Endothelial cell of umbilical vein (primary cell): ENCODE results near the gene LAMC3. TPM values are rescaled to one million over a fixed set of nuclear protein-coding genes. Genes with fewer than 3 reads are reported as not detected.

ENCODE experiments used
- BruUV-seq: library from RNA; stranded (reverse); fragments of 400-500 nt; replicated peaks from 2 replicates; lab custom pipeline; 2021; lab: Mats Ljungman, UMichigan
- CTCF ChIA-PET: fragments of 300-600, 350-600 bp; sonication (Branson Sonifier 250); formaldehyde crosslinking; loops from one replicate; lab custom pipeline; 2021; ENCODE audit warnings: antibody characterized with exemption, inconsistent platforms; lab: Charles Lee
- POLR2A ChIA-PET: fragments of 300-600, 350-600 bp; sonication (Branson Sonifier 250); formaldehyde crosslinking; loops from one replicate; lab custom pipeline; 2021; ENCODE audit warnings: antibody characterized with exemption, inconsistent platforms; lab: Charles Lee
- DNase-seq: peaks from one replicate; pipeline ENCODE4 v3.0.0-alpha.2; 2011; ENCODE audit warnings: low read depth, low spot score
- FAIRE-seq: peaks from 2 replicates; lab custom pipeline; 2011; peaks lifted over from hg19 to GRCh38; lab: Jason Lieb, UNC
- H2AFZ ChIP-seq: 2 replicates; pipeline ENCODE4 v1.6.0; 2012; ENCODE audit warnings: low read depth, low read length, control low read depth, inconsistent platforms
- H3K27ac ChIP-seq: 2 replicates; pipeline ENCODE4 v1.5.1; 2011; ENCODE audit warnings: low read depth, mild to moderate bottlenecking, control low read depth, low read length, moderate library complexity; ENCODE audit not compliant: insufficient read depth
- H3K27me3 ChIP-seq, 2 experiments: 2 replicates each; pipeline versions ENCODE4 v1.6.0 to v1.6.1; 2011; ENCODE audit warnings: low read length in 2 of 2, mixed read lengths in 1 of 2; ENCODE audit not compliant: control insufficient read depth in 2 of 2, insufficient read depth in 2 of 2
- H3K36me3 ChIP-seq, 2 experiments: 2 replicates in 1 of 2; 3 replicates in 1 of 2; pipeline ENCODE4 v1.5.1; 2011; ENCODE audit warnings: low read length in 2 of 2, mild to moderate bottlenecking in 1 of 2, moderate library complexity in 1 of 2; ENCODE audit not compliant: control insufficient read depth in 2 of 2, insufficient read depth in 2 of 2; ENCODE audit errors: extremely low read depth in 1 of 2
- H3K4me1 ChIP-seq: 3 replicates; pipeline ENCODE4 v1.5.1; 2011; ENCODE audit warnings: mild to moderate bottlenecking, low read length; ENCODE audit not compliant: control insufficient read depth, insufficient read depth; ENCODE audit errors: extremely low read depth
- H3K4me2 ChIP-seq: 2 replicates; pipeline ENCODE4 v1.6.1; 2011; ENCODE audit warnings: low read length, control low read depth, mixed read lengths; ENCODE audit not compliant: insufficient read depth
- H3K4me3 ChIP-seq, 3 experiments: fragments of 200-600 bp in 1 of 3; sonication (generic), shearing (Covaris generic) in 1 of 3; replicated peaks in 1 of 3; 2 replicates each; pipeline ENCODE4 v1.5.1; 2011 to 2016; ENCODE audit warnings: control low read depth in 3 of 3, low read length in 3 of 3, mild to moderate bottlenecking in 2 of 3, inconsistent platforms in 1 of 3, low read depth in 1 of 3, moderate library complexity in 1 of 3; ENCODE audit not compliant: insufficient read depth in 1 of 3
- H3K79me2 ChIP-seq: 2 replicates; pipeline ENCODE4 v1.6.0; 2012; ENCODE audit warnings: low read length, inconsistent platforms; ENCODE audit not compliant: control insufficient read depth, insufficient read depth
- H3K9ac ChIP-seq: replicated peaks from 2 replicates; pipeline ENCODE3; 2011; ENCODE audit warnings: low read length, control low read depth; ENCODE audit not compliant: insufficient read depth; ENCODE audit errors: extremely low read depth
- H3K9me1 ChIP-seq: replicated peaks from 3 replicates; pipeline ENCODE4 v1.6.0; 2011; ENCODE audit warnings: mild to moderate bottlenecking, low read length; ENCODE audit not compliant: control insufficient read depth, insufficient read depth; ENCODE audit errors: extremely low read depth
- H3K9me3 ChIP-seq: replicated peaks from 2 replicates; pipeline ENCODE4 v1.5.1; 2012; ENCODE audit warnings: low read length, inconsistent platforms; ENCODE audit not compliant: control insufficient read depth, insufficient read depth
- H4K20me1 ChIP-seq: replicated peaks from 2 replicates; pipeline ENCODE3; 2011; ENCODE audit warnings: mild to moderate bottlenecking, low read length; ENCODE audit not compliant: control insufficient read depth, insufficient read depth; ENCODE audit errors: extremely low read depth
- CTCF ChIP-seq, 2 donors: IDR thresholded peaks; 1 replicate in 1 of 2; 2 replicates in 1 of 2; pipeline ENCODE4 v1.5.1; 2011; ENCODE audit warnings: low read length in 2 of 2, mild to moderate bottlenecking in 2 of 2, moderate library complexity in 2 of 2, control low read depth in 1 of 2, inconsistent platforms in 1 of 2, low read depth in 1 of 2; ENCODE audit not compliant: insufficient read depth in 1 of 2; ENCODE audit errors: extremely low read depth in 1 of 2
- FOS ChIP-seq: IDR thresholded peaks from 2 replicates; pipeline ENCODE4 v1.6.1; 2011; ENCODE audit warnings: mild to moderate bottlenecking, low read length, moderate library complexity, borderline replicate concordance; ENCODE audit not compliant: insufficient read depth
- GATA2 ChIP-seq: IDR thresholded peaks from 2 replicates; pipeline ENCODE4 v1.7.0; 2011; ENCODE audit warnings: low read depth, mild to moderate bottlenecking, moderate library complexity, mixed read lengths, low read length; ENCODE audit not compliant: insufficient read length, insufficient read depth
- JUN ChIP-seq: IDR thresholded peaks from 2 replicates; pipeline ENCODE4 v1.6.1; 2011; ENCODE audit warnings: borderline replicate concordance, low read depth; ENCODE audit not compliant: insufficient read length, insufficient read depth
- MAX ChIP-seq: IDR thresholded peaks from 2 replicates; pipeline ENCODE4 v1.6.1; 2011; ENCODE audit not compliant: insufficient read depth, insufficient read length
- MYC ChIP-seq: IDR thresholded peaks from one replicate; pipeline ENCODE4 v1.6.1; 2011; ENCODE audit warnings: mild to moderate bottlenecking, low read depth, low read length
- POLR2A ChIP-seq: IDR thresholded peaks from 2 replicates; pipeline ENCODE4 v1.6.1; 2012; ENCODE audit warnings: low read depth, mild to moderate bottlenecking, control low read depth, low read length
- POLR2AphosphoS5 ChIP-seq: IDR thresholded peaks from 2 replicates; pipeline ENCODE4 v1.6.1; 2012; ENCODE audit warnings: low read depth, mild to moderate bottlenecking, control low read depth, low read length, moderate library complexity; ENCODE audit not compliant: insufficient read depth
- dilution Hi-C: fragments of 300-500 bp; cut with MboI; formaldehyde crosslinking; loops from one replicate; pipeline ENCODE4 v1.15.0; 2019; ENCODE audit warnings: low sequenced_read_pairs; ENCODE audit not compliant: extremely low pct_ligation_motif_present
- intact Hi-C: fragments of 100-400 bp; cut with micrococcal nuclease; formaldehyde crosslinking; loops from one replicate; pipeline ENCODE4 v1.10.0; 2022
- polyA plus RNA-seq, 4 experiments: library from polyadenylated mRNA; depleted of rRNA in 3 of 4; stranded (reverse) in 3 of 4; unstranded in 1 of 4; fragments of >200 nt; gene quantifications; 2 replicates each; pipeline versions ENCODE4 v1.2.1 to v1.2.3, GENCODE V29; 2011 to 2012; ENCODE audit warnings: missing spikeins in 1 of 4
- total RNA-seq: library from RNA; stranded (reverse); gene quantifications from 2 replicates; pipeline ENCODE4 v1.2.3, GENCODE V29; 2021

LAMC3 gene
- total and polyA plus RNA-seq, 2 donors (not counting 3 experiments of a cell fraction or from before 2014, with no cell fraction given), result 0.18 to 0.38 TPM

GRCh38 chr9:131037335-131038255 is 28.6 kb downstream of the LAMC3 start:
- Histone ChIP-seq H3K9me1 (no peaks in the 10 kb centered on the region), H4K20me1 (no peaks in the 10 kb centered on the region), H2AFZ (no peak overlapping the region), H3K79me2 (no peaks in the 10 kb centered on the region), H3K27ac (no peak overlapping the region), H3K9ac (no peak overlapping the region), H3K4me1 (no peaks in the 10 kb centered on the region), H3K36me3 (no peaks in the 10 kb centered on the region), H3K9me3 (no peaks in the 10 kb centered on the region), H3K4me2 (no peak overlapping the region), H3K4me3 (no peak overlapping the region), H3K27me3 (peaks cover 0 to 2% of the 10 kb centered on the region in 2 experiments)
- intact Hi-C loops (no loop called here), dilution Hi-C loops (no loop called here)
- TF ChIP-seq JUN, result no peak
- TF ChIP-seq MAX, result no peak
- no peak for TF ChIP-seq POLR2AphosphoS5
- no peak for TF ChIP-seq FOS
- no peak for TF ChIP-seq CTCF (IDR thresholded peaks at IDR 0.05; ENCODE audit: extremely low read depth in 1 of 2, insufficient read depth in 1 of 2, low read depth in 1 of 2, low read length in 2 of 2)
- TF ChIP-seq MYC, result no peak
- TF ChIP-seq POLR2A, result no peak
- no peak for TF ChIP-seq GATA2
- DNase-seq (no peak), FAIRE-seq (no peak)
- no TSS peak for BruUV-seq
- POLR2A ChIA-PET, result no interaction called here
- CTCF ChIA-PET, result interaction anchor here (0.9 to 3.4 kb wide), 8 partner anchors 9 to 299 kb away, joined by 3 to 22 read pairs (median 4); no protein-coding TSS in a partner anchor
